ENCODE results near the gene LIMK1.
"Not testable (repeated sequence)": the region's sequence is repeated elsewhere in the genome, so short reads cannot be mapped to it uniquely, and the experiment has no call there.

The LIMK1 gene

GRCh38 chr7:74126220-74126880, 42.7 kb downstream of the LIMK1 start:
- no peak for DNase-seq

- no peak for DNase-seq
Measured at GRCh38 chr7:74129887-74130286, 46.3 kb downstream of the LIMK1 start.

GRCh38 chr7:74130518-74130917, 46.9 kb downstream of the LIMK1 start:
- no peak for DNase-seq

GRCh38 chr7:74134117-74134620, 50.6 kb downstream of the LIMK1 start:
- no peak for DNase-seq

- no peak for DNase-seq
Measured at GRCh38 chr7:74138334-74138867, 54.8 kb downstream of the LIMK1 start.

GRCh38 chr7:74138945-74139843, 55.6 kb downstream of the LIMK1 start:
- DNase-seq: no peak

GRCh38 chr7:74141705-74142104, 58.1 kb downstream of the LIMK1 start:
- no peak for DNase-seq

- DNase-seq: no peak
Measured at GRCh38 chr7:74143383-74143782, 59.8 kb downstream of the LIMK1 start.

GRCh38 chr7:74148491-74148890, 64.9 kb downstream of the LIMK1 start:
- DNase-seq: no peak

GRCh38 chr7:74149071-74149470, 65.5 kb downstream of the LIMK1 start:
- DNase-seq: no peak

- DNase-seq: no peak
Measured at GRCh38 chr7:74149603-74150002, 66.0 kb downstream of the LIMK1 start.

GRCh38 chr7:74153736-74154135, 70.1 kb downstream of the LIMK1 start:
- no peak for DNase-seq

GRCh38 chr7:74155810-74156395, 72.3 kb downstream of the LIMK1 start:
- no peak for DNase-seq

- DNase-seq: no peak
Measured at GRCh38 chr7:74157605-74158004, 74.0 kb downstream of the LIMK1 start.

- no peak for DNase-seq
Measured at GRCh38 chr7:74164985-74165456, 81.4 kb downstream of the LIMK1 start.

- no peak for DNase-seq
Measured at GRCh38 chr7:74165867-74166593, 82.4 kb downstream of the LIMK1 start.

GRCh38 chr7:74167324-74167723, 83.7 kb downstream of the LIMK1 start:
- DNase-seq: not testable (repeated sequence)
